ENCODE results near the gene WDR7.

The WDR7 gene

DNA sequence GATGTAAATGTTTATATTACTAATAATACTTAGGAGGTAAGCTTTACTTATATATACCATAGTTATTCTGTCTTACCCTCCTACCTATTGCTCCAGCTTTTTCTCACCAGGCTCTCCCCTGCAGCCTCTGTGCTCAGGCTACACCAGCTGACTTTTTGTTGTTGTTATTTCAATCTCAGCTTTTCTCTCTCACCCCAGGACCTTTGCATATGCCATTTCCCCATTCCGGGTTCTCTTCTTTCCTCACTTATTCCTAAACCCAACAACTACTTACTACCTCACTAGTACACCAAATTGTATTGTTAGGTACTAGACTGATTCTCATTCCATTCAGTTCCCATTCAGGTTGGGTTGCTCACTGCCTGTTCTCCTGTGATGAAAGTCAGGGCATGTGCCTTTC, 339.5 kb downstream of the WDR7 start:
- no peak for DNase-seq (ENCODE audit: low read depth in 2 of 2)

DNA sequence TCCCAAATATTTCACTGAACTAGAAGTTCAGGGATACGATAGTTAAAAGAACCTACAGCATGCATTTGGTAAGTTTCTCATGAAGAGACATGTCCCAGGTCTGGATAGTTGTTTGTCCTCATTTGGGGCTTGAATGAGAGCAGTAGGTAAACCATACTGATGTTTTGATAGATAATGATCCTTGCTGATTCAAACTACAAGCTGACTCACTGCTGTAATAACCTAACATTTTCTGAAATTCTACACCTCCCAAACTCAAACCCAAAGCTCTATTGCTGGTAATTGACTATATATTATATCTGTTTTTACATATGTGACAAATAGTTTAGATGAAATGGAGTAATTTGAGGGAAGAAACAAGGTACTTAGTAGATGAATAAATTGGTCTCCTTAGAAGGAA, 341.6 kb downstream of the WDR7 start:
- no peak for DNase-seq (ENCODE audit: low read depth in 2 of 2)

DNA sequence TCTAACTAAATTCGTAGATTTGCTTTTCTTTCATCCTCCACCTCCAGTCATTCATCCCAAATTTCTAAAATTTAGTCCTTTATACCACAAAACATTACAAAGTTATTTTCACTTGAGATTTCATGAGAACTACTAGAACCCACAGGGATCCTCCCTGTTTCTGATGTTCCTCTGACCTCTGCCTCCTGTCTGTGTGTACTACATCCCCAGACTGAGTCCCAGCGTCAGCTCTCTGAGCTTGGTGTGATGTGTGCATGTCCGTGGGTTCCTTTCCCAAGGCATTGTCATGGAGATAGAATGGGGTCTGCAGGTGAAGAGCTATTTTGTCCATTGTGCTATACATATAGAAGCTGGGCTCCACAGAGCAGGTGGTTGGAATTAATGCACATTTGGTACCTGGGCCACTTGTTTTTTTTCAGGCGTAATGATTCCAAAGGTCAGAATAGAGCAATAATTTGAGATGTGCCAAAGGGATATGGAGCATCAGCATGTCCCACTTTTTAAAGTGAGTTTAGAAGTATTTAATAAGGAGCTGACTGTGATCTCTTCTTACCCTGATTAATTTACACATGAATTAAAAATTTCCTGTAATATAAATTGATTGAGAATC, 344.5 kb downstream of the WDR7 start:
- no peak for DNase-seq (ENCODE audit: low read depth in 2 of 2)

DNA sequence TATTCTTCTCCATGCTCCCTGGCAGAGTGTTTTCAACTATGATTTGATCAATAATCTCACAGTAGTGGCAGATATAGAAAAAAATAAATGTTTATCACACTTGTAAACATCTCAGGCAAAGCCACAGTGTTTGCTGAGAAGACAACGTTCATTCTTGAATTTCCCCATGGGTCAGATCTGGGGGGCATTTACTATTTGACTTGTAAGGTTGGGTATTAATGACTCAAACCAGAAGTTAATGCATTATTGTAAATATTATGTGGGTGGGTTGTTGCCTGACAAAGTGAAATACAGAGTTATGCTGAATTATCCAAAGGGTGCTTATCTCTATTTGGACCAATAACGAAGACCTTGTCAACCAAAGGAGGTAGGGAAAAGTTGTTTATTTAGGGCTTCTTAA, 346.0 kb downstream of the WDR7 start:
- no peak for DNase-seq (ENCODE audit: low read depth in 2 of 2)

DNA sequence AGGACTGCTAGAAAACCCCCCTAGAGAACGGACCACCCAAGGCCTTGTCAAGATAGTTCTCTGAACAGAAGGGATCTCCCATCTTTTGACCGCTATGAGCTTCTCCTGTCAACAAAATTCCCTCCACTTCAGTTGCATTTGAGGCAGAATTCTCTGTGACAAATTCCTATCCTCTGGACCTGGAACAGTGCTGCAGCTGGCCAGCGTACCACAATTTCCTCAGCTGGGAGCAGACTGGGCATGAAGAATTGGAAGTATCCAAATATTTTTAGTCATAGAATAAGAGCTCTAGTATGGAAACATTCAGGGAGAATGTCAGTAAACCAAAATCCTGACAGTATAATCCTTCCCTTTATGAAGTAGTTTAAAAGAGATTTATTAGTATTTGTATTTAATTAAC, 348.7 kb downstream of the WDR7 start:
- no peak for DNase-seq (ENCODE audit: low read depth in 2 of 2)

DNA sequence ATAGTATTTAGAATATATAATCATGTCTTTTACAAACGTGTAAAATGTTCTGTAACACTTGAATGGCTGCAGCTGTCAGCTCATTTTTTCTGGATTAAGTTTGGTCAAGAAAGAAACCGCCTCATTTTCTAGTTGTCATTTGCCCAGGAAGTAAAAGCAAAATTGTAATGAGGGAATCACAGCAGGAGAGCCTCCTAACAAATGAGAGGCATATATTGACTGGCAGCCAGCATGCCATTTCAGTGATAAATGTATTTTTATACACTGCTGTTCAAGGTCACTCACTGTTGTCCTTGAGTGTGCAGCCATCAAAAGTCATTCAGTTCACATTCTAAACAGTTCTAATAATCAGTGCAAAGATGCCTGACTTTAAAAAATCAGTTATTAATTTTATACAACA, 351.5 kb downstream of the WDR7 start:
- DNase-seq (ENCODE audit: low read depth in 2 of 2) = no peak

DNA sequence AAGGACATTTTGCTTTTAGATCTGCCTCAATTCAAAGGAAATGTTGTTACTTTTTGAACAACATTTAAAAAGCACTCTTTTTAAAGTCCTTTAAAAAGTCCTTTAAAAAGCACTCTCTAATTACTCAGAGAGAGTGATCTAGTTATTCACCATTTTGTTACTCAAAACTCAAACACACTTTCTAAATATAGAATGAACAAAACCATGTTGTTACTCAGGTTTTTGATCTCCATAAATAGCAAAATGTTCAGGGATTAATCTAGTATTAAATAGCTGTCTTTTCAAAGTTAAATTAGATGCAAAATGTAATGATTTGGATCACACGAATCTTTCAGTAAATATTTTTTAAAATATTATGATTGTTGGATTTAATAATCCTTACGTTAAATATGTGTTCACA, 352.2 kb downstream of the WDR7 start:
- DNase-seq (ENCODE audit: low read depth in 2 of 2) = no peak

DNA sequence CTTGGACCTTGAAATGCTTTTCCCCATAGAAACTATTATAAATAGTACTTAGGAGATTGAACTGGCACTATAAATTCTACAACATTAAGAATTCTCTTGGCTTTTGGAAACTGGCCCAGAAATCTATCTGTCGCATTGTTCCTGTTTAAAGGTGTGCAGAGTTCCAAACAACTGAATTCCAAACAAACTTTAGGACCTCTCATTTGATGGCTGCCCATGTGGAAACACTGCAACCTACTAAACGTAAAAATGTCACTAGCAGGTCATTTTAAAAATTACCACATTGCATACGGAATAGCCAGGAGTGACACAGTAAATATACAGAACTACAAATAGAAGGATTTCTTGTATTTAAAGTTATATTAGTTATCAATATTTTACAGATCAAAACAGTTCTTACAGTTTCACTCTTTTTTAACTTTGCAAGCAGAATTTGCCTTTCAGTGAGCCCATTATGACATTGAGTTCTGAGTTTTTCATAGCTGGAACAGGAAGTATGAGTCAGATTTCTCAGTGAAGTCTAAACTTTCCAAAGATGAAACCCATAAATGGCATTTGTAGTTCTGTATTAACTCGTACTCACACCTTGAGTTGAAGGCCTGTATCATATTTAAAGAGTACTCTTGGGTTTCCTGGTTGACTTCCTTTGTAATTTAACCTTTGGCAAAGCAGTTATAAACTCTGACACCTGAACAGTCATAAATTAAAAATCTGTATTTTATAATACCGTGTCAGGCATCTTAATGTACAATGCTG, 353.4 kb downstream of the WDR7 start:
- no peak for DNase-seq (ENCODE audit: low read depth in 2 of 2)

DNA sequence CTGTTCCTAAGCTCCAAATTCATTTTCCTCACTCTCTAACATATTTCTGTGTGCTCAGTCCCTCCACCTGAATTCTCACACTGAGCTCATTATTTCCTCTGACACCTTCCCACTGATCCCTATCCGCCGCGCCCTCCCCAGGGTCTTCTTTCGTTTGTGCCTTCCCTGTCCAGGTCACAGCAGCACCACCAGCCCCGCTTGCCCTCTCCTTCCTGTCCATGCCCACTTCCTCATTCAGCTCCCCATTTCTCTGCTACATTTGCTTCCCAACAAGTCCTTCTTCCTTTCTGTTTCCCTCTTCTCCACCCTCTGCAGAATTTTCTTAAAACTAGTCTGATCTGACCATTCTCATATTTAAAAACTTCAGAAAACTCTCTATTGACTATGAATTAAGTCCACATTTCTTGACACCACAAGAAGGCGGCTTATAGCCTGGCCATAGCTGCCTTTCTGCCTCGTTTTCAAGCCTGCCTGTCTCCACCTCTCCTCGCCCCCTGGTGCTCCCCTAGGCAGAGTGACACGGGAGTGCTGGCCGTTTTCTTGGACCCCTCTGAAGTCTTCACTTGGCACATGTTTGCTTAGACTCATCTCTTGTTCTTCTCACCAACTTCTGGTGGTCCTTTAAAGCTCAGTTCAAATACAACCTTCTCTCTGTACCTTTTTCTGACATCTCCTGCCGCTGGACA, 357.0 kb downstream of the WDR7 start:
- DNase-seq (ENCODE audit: low read depth in 2 of 2) = no peak

DNA sequence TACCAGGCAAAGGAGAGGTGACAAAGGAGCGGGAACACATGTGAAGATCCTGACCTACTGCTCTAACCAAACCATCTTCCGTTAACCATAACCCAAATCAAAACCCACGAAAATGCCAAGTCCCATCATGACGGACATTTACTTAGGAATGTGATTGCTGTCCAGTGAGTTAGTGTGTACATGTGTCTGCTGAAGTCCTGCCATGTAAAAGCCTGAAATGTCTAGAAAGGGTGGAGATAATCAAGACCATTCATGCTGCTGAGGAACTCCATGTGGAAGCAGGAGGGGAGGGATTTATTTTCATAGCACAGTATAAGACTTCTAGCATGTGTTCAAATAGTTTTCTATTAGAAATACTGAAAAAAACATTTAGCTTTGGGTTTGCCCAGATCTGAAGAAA, 358.7 kb downstream of the WDR7 start:
- no peak for DNase-seq (ENCODE audit: low read depth in 2 of 2)

DNA sequence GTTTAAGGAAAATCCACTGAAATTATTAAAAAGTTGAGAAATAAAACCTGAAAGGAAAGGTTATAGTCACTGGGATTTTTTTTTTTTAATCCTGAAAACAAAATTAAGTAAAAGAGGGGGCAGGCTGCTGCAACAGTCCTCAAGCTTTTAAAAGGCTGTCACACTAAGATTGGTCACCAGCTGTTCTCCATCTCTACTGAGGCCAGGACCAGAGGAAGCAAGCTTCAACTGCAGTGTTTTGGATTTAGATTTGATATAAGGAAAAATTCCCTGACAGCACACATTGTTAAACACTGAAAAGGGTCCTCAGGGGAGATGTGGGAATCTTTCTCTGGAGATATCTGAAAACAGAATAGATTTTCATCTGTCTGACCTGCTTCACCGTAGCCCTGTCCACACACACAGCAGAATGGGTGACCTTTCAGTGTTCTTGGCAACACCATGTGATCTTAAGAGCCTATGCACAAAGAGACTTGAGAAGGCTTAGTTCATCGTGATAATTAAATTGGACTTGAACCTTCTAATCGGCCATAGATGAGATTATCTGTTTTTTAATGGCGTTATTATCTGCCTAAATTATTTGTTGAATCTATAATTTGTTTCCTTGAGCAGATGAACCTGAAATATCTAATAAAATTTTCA, 363.7 kb downstream of the WDR7 start:
- DNase-seq (ENCODE audit: low read depth in 2 of 2) = no peak

DNA sequence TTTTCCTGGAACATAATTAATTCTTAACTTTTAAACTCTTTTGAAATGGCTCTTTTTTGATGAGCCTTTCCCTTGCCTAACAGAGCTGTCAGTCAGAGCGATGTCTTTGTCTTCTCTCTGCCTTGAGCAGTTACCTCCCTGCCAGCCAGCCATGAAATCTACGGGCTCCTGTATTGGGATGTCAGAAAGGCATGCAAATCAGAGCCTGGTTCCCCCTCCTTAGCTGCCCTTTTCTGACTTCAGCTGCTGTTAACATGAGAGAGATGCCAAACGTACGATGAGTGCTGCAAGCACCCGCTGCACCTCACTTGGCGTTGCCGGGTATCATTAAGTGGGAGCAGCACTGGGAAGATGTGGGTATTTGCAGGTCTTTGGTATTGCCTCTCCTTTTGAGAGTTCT, 364.3 kb downstream of the WDR7 start:
- DNase-seq (ENCODE audit: low read depth in 2 of 2) = no peak

DNA sequence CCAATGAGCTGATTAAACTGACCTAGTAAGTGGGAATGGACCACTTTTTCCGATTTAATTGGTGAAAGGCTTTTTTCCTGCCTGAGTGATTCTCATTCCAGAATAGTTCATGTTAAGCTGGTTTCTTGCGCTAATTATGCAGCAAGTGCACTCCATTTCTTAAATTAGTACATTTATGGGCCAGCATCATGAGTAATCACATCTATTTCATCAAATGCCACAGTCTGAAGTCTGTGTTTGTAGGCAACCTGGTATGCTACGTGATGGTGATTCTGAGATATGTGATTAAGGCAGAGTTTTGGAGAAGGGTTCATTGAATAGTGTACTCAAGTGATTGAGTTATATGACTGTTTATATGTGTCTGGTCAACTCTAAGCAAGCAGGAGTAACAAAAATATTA, 367.7 kb downstream of the WDR7 start:
- DNase-seq (ENCODE audit: low read depth in 2 of 2) = no peak

DNA sequence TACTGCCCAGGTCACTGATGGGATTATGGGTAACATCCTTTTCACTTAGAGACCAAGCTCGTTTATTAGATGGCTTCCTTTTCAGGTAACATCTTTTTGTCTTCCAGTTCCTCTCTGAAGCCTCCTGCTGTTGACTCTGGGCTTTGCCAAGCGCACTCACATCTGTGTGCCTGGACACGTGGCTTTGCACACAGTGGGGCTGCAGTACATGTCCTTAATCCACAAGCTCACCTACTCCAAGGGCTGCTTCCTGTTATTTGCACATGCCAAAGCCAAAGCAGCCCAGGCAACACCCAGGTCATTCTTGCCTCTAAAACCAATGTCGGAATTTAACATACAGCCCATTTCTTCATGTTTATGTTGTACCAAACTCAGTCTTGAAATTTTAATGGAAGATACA, 371.6 kb downstream of the WDR7 start:
- DNase-seq (ENCODE audit: low read depth in 2 of 2) = no peak

DNA sequence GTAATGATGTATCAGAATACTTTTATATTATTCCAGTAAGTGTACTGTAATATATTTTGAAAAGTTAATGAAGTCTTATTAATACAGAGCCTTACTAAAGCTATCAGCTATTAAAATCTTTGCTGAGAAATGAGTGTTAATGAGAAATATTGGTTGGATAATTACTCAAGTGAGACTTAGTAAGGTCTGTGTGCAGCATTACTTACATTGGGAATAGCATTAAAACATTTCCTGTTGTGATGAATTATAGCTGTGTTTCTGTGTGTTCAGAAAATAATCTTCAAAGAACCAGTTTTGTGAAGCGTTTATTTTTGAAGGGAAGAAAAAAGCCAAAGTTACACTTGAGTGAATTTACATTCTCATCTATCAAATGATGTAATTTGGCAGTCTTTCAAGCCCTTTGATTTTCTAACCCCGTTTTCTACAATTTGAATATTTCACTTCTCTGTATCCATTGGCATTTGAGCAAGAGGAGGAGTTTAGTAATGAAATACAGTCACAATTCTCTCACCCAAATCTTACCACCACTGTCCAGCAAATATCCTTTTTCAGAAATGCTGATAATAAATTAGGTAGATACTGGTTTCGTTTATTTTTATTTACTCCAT, 372.2 kb downstream of the WDR7 start:
- DNase-seq (ENCODE audit: low read depth in 2 of 2) = no peak

DNA sequence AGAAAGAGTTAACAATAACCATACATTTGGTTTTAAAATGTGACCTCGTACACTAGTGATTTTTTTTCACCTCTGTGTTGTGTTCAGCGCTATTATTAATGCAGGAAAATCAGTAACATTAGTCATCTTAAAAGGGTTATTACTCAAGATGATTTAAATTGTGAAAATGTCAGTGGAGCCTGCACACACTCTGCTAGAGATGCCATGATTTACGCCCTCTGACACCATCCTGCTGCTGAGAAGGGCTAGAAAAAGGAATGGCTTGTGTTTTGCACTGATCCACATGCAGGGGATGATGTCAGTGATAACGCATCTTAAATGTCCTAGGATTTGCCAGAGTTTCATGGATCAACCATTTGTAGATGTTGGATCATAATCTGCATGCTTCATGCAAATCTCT, 374.4 kb downstream of the WDR7 start:
- no peak for DNase-seq (ENCODE audit: low read depth in 2 of 2)

DNA sequence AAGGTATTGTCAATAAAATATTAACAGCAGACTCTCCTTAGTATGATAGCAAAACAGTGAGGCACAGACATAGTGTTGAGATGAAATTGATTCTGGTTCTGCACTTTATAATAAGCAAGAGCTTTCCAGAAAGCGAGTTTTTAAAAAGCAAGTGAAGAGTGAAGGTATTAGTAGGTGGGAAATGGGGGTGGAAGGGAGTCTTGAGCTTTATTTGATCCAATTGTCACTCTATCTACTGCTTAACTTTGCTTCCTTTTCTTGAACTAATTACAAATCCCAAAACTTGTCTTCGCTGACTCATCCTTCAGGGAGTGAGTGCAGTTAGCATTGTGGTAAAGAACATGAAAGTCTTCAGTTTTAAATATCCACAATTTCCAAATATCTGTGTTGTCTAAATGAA, 375.2 kb downstream of the WDR7 start:
- no peak for DNase-seq (ENCODE audit: low read depth in 2 of 2)

DNA sequence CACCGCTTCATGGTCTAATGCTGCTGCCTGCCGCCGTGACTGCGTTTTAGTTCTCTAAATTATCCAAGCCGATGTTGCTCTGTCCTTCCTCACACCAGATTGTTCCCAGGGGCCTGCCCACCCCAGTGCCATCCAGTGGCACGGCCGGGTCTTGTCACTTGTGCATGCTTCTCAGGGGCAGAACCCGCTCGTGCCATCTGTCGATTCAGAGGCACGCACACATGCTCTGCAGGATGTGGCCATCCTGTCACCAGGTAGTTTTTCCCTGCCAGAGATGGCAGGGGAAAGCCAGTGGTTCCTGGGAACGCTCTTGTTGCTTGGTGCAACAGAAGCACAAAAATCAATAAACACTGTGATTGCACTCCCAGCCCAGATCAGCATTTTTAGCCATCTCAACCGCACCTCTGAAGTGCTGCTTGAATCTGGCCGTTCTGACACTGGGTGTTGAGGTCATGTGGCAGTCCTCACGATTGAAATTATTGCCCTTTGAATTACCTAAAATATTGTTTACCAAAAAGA, 376.1 kb downstream of the WDR7 start:
- DNase-seq (ENCODE audit: low read depth in 2 of 2) = no peak

DNA sequence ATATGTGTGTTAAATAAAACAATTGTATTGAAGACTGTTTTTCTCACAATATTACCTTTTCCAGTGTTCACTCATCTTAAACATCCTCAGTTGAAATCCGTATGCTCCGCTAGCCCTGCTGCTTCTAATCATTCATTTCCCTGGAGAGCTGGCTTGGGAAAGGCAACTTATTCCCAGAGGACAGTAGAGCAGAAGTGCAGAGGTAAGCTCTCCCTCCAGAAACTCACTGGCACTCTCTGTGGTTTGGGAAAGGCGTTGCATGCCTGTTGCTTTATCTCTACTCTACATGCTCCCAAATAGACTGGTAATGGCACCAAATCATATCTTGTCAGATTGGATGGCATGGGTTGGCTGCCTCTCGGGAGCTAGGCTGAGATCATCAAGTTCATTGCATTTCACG, 378.6 kb downstream of the WDR7 start:
- DNase-seq (ENCODE audit: low read depth in 2 of 2) = no peak

DNA sequence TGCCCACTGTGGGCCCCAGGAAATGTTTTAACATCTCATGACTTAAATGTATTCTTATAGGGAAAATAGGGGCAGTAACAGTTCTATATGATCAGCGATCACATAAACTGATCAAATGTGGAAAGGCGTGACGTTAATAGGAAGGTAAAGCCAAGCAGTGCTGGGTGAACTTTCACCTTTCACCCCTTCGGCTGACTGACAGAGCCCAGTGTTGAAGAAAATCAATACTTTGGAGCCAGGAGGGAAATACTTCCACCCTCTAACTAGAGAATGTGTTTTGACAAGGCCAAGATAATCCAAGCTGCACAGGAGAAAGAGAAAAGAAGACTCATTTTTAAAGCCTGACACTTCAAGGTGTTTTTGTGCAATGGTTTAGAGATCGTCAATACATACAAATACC, 379.3 kb downstream of the WDR7 start:
- no peak for DNase-seq (ENCODE audit: low read depth in 2 of 2)

DNA sequence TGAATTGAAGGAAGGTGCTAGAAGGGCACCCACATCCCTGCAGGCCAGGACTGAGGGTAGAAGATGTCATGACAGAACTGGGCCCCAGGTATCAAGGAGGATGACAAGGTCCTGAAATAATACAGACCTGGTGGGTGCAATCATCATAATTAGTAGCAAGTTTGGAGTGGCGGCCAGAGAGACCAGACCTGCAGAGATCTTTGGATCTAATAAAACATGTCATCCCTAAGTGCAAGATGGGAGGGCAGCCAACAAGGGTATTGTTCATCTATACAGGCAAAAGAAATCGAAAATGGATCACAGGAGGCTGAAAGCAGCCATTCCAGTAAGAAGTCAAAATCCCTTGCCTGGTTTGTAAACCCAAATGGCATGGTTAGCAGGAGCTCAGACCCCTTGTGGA, 384.4 kb downstream of the WDR7 start:
- no peak for DNase-seq (ENCODE audit: low read depth in 2 of 2)

DNA sequence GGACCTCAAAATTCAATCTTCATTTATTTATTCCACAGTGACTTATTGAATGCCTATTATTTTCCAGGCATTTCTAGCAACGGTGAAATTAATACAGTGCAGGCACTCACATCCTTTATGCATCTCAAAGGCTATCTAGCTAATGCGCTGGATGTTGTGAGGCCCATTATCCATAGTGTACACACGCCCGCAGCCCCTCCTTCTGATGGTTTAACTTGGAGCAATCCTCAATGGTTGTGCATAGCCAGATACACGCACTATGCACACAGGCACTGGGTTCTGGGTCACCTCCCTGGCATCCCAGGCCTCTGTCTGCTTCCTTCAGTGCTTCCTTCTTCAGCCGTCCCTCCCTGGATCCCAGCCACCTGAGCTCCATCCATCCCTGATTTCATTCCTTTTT, 387.2 kb downstream of the WDR7 start:
- no peak for DNase-seq (ENCODE audit: low read depth in 2 of 2)

All from stimulated activated CD4-positive, alpha-beta T cell treated with anti-CD3 and anti-CD28 coated beads, Interleukin-1b, Interleukin-23, amount 100 ng/mL, for 4 hours (primary cell).